Suppressor macrophage (primary cell): Measurements from ENCODE around the gene SAP30L.
A peak's percentile ranks its signal among the peaks of the same experiment; 100 is the strongest.

ENCODE experiments used
- DNase-seq, 4 experiments: peaks; one replicate each; pipeline ENCODE4 v3.0.0-alpha.2; 2020 to 2022

Gene SAP30L

DNA sequence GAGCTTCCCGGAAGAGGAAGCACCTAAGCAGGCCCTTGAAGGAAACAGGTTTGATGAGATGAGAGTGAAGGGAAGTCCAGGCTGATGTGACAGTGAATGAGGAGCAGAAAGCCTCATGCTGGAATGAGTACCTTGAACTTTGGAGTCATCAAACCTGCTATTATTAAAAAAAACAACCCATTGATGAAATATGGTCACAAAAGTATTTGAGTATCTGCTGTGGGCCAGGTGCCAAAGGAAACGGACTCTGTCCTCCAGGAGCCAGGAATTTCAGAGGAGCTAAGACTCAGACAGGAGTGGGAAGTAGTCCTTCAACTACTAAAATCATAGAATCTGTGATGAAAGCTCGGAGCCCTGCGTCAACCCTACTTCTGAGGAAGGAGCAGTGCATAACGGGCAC lies 20.4 kb downstream of the SAP30L start:
- DNase-seq = no peak

DNA sequence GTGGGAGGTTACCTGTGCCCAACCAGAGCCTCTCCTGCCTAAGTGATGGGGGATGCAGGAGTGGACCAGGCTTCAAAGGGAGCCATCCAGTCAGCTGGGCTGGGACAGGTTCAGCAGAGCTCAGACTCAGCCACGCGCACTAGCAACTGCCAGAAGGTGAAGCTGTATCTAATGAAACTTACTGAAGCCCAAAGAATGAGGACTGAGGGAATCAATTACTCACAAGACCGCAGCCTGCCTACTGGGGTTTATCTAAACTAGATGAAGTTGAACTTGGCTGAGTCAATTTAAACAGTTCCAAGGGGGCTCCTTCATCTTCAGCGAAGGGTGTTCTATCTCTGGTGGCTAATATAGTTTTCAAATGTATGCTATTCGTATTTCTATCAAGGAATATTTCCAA lies 20.9 kb downstream of the SAP30L start:
- no peak for DNase-seq

DNA sequence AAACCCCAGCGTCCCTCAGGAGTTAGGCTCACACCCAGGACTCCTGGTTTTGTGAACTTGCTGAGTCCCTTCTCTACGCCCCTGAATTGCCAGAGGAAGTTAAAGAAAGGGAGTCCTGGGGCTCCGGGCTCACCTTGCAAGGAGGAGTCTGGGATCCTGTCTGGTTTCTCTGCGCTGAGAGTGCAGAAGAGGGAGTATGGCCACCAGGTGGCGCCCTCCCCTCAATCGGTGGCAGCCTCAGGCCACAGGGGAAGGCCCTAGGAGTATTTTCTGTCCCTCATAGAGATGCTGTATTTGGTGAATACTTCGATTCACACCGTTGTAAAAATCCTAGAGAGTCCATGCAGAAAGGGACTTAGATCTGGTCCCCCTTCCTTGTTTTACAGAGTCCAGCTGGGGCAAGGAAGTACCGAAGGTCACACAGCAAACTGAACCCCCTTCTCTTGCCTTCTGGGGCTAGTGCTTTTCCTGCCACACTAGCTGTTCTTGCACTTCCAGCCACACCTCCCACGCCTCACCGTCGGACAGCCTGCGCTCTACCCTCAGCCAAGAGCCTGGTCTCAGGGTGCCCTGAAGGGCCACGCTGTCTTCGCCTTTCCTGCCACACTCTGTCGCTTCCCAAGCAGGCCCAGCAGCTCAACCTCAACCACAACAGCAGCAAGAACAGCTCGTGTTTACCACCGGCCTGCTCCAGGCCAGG lies 22.0 kb downstream of the SAP30L start:
- DNase-seq = peak; percentile 76 to 89 (median 83)

GRCh38 chr5:154470137-154470536 lies 24.3 kb downstream of the SAP30L start:
- DNase-seq = no peak

DNA sequence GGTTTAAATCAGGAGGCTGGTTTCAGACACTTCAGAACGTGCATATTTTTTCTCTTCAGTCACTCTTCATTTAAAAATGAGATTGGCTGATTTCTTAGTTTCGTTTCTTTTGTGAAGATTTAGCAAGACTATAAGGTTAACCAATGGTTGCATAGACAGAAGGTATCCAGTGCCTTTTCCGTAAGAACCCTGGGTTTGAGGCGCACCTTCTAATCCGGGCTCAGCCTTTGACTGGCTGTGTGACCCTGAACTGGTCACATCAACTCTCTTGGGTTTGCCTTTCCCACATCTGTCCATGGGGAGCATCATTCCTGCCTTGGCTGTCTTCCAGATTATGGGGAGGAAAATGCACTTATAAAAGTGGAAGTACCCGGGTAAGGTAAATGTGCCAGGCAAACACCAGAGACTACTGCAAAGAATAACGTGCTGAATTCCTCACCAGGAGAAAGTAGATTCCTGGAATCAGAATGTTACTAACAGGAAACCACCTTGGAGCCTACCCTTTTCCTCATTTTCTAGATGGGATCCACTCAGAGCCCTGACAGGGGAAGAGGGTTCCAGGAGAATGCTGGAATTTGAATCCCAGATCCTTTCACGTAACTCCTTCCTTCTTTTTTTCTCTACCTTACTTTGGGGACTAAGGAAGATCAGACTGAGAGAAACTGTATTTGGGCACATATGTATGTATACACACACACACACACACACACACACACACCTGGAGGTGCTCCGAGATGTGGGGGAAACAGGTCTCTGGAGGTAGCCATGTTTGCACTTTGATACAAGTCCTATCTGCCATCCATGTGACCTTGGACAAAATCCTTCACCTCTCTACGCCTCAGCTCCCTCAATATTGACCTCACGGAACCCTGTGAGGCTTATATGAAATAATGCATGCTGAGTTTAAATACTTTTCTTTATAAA lies 25.4 kb downstream of the SAP30L start:
- DNase-seq = no peak

GRCh38 chr5:154472871-154473580 lies 27.2 kb downstream of the SAP30L start:
- DNase-seq = no peak

GRCh38 chr5:154473581-154474283 lies 27.9 kb downstream of the SAP30L start:
- DNase-seq = no peak

GRCh38 chr5:154474396-154475334 lies 28.9 kb downstream of the SAP30L start:
- peak in 1 of 4 experiments; percentile 35 for DNase-seq

DNA sequence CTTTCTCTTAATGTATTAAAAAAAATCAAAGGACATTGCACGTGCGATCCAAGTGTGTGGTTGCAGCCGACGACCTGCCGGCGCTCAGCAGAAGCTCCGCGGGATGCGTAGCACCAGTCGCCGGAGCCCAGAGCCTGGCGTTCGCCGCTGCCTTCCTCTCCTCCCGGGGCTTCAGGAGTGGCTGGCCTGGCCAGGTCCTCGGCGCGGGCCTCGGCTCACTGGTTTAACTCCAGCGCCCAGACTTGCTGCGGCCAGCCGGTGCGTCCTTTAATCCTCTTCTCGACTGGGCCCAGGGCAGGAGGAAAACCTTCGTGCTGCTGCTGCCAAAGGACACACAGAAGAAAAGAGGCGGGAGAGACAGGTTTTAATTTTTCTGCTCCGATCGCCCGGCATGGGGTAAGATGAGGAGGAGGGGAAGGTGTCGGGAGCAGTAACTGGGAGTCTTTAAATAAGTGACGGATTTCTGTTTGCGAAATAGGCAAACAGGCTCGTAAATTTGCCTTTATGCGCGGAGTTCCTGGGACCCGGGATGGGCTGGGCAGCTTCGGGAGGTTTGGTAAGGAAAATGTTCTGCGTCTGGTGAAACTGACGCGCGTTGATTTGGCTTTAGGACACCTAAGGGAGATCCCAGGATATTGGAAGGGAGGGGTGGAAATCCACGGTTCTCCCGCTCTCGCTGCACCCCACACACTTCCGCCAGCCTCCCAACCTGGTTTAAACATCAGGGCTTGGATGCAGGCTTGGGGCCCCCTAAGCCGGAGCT lies 30.0 kb downstream of the SAP30L start:
- DNase-seq = peak in 1 of 4 experiments; percentile 35

GRCh38 chr5:154476354-154477205 lies 30.8 kb downstream of the SAP30L start:
- DNase-seq = peak in 2 of 4 experiments; percentile 23 to 38

DNA sequence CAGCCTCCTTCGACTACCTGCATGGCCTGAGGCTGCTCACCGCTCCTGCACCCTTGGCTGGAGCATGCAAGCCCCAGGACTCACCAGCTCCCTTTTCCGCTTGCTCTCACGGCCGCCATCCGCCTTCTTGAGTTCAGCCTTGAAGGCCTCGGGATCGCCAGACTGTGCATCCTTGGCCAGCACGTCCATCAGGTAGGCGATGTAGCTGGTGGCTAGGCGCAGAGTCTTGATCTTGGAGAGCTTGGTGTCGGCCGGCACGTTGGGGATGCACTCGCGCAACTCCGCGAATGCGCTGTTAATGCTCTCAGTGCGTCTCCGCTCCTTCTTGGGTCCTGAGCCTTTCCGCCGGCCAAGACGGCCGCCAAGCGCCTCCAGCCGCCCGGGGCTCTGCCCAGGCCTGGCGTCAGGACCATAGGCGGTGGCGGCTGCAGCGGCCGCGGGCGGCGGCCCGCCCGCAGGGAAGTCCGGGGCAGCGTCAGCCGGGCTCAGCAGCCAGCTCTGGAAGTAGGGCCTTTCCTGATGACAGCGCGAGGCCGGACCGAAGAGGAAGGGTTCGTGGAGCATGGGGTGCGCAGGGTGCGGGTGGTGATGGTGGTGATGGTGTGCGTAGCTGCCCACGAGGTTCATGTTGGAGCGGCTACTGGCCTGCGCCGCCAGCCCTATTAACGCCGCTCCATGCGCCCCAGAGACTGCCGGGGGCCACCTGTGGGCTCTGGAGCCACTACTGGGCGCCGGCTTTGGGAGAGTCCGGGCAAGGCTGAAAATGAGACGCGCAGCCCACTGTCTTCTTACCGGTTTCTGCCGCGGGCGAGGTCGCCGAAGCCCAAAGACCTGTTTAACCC lies 31.8 kb downstream of the SAP30L start:
- peak; percentile 26 to 70 (median 48) for DNase-seq

- no peak for DNase-seq
Observed at GRCh38 chr5:154478224-154478565, 32.4 kb downstream of the SAP30L start, which contains the start of gene HAND1. Gene HAND1 (minus strand): TSS chr5:154478227. CDS start chr5:154478008, 219 bp downstream.

DNA sequence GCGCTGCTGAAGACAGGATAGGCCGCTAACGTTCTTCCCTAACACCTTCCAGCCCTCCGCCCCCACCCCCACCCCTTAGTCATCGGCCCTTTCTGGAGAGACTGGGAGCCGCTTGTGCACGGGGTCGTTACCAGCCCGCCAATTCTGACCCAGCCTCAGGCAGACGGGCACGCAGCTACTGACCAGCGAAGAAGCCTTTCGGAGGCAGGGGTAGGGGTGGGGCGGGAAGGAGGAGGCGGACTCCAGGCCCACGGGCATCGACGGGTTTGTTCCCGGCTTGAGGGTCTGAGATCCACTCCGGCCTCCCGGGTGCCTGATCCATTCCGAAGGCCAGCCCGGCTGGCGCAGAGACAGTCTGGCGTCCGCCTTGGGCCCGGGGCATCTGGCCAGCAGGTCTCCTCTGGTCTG lies 33.0 kb downstream of the SAP30L start:
- no peak for DNase-seq

DNA sequence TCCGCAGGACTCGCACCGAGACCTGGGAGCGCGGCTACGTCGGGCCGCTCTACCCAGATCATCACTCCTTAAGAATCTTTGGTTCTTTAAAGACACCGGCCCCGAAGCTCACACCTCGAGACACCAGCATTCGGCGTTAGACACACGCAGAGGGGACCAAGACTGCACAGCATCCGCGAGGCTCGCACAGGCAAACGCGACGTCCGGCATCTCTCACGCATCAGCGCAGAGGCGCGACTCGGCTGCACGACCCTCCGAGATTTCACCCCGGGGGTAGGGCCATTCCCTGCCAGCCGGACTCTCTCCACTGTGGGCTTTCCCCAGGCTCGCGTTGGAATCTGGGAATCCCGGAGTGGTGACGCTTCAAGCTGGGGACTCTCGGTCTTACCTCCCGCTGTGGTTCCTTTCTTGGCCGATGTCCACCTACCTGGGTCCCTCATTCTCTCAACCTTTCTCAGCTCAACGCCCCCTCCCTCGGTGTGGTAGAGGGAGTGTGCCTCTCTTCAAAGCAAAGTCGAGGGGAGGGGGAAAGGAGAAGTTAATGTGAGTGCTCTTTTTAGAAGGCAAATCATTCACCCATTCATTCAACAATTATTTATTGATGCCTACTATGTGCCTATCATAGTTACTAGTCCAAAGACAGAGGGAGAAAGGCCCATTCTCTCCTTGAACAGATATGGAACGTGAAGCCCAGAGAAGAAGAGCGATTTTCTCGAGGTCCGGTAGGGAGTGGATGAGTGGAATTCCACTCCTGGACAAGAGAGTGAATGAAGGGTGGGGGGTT lies 33.6 kb downstream of the SAP30L start:
- DNase-seq = no peak

GRCh38 chr5:154479944-154480750 lies 34.4 kb downstream of the SAP30L start:
- no peak for DNase-seq

- DNase-seq = no peak
Observed at GRCh38 chr5:154480847-154481246, 35.0 kb downstream of the SAP30L start.
